ENCODE measurements around the gene CASP8. TPM values are rescaled to one million over a fixed set of nuclear protein-coding genes. Genes with fewer than 3 reads are reported as not detected.
A peak's percentile ranks its signal among the peaks of the same experiment; 100 is the strongest.

CASP8 gene
- total and polyA plus RNA-seq, 7 experiments from 2014 or later: 38.9 to 159 (median 93.2) TPM

- no peak for DNase-seq
- intact Hi-C loops (cut with micrococcal nuclease): loop anchor here in 1 of 2 donors (1.0 to 5.0 kb wide), 3 partner anchors 17 to 93 kb away; partner anchors contain the start of gene CASP10
- Mint-ChIP-seq H3K36me3 (peaks cover 24 to 68% (median 51%) of the 10 kb centered on the region in 5 donors), H3K4me1 (peaks cover 33 to 75% (median 62%) of the 10 kb centered on the region in 7 donors), H3K27ac (peak overlapping the region in 8 of 9 donors; percentile 41 to 85 (median 69)), H3K27me3 (no peaks in the 10 kb centered on the region), H3K9me3 (no peaks in the 10 kb centered on the region), H3K4me3 (no peak overlapping the region)
- Histone ChIP-seq H3K4me1 (ENCODE audit: control insufficient read depth in 2 of 2, insufficient read depth in 2 of 2, low read length in 2 of 2) (peaks cover 0 to 31% of the 10 kb centered on the region in 2 donors), H3K9me3 (ENCODE audit: control insufficient read depth in 2 of 3, low read length in 3 of 3) (no peaks in the 10 kb centered on the region), H3K4me3 (ENCODE audit: low read length) (no peak overlapping the region), H3K36me3 (ENCODE audit: control insufficient read depth in 2 of 3, insufficient read depth in 3 of 3, low read length in 3 of 3) (peaks cover 14 to 87% (median 56%) of the 10 kb centered on the region in 3 experiments), H3K27ac (ENCODE audit: low read depth, low read length) (peak overlapping the region; percentile 17), H3K27me3 (ENCODE audit: control insufficient read depth in 2 of 2, insufficient read depth in 2 of 2, low read length in 2 of 2) (no peaks in the 10 kb centered on the region)
- no peak for ATAC-seq
- CTCF ChIA-PET: interaction anchor here (2.9 kb wide), 1 partner anchor 42 kb away, joined by 11 read pairs; no protein-coding TSS in a partner anchor
- POLR2A ChIA-PET: interaction anchor here (0.6 to 1.4 kb wide), 5 partner anchors 10 to 595 kb away, joined by 3 to 5 read pairs (median 3); partner anchors contain the start of gene CASP8
Observed at GRCh38 chr2:201275069-201275468, 14.7 kb downstream of the CASP8 start.

- Mint-ChIP-seq H3K4me1 (peaks cover 35 to 73% (median 59%) of the 10 kb centered on the region in 7 donors), H3K27me3 (no peaks in the 10 kb centered on the region), H3K4me3 (no peak overlapping the region), H3K9me3 (no peaks in the 10 kb centered on the region), H3K27ac (peak overlapping the region in 8 of 9 donors; percentile 41 to 82 (median 64)), H3K36me3 (peaks cover 29 to 71% (median 55%) of the 10 kb centered on the region in 5 donors)
- DNase-seq (no peak), ATAC-seq (peak; percentile 40)
- Histone ChIP-seq H3K36me3 (ENCODE audit: control insufficient read depth in 2 of 3, insufficient read depth in 3 of 3, low read length in 3 of 3) (peaks cover 14 to 83% (median 61%) of the 10 kb centered on the region in 3 experiments), H3K27me3 (ENCODE audit: control insufficient read depth in 2 of 2, insufficient read depth in 2 of 2, low read length in 2 of 2) (no peaks in the 10 kb centered on the region), H3K27ac (ENCODE audit: low read depth, low read length) (no peak overlapping the region), H3K9me3 (ENCODE audit: control insufficient read depth in 2 of 3, low read length in 3 of 3) (no peaks in the 10 kb centered on the region), H3K4me3 (ENCODE audit: low read length) (no peak overlapping the region), H3K4me1 (ENCODE audit: control insufficient read depth in 2 of 2, insufficient read depth in 2 of 2, low read length in 2 of 2) (peaks cover 0 to 22% of the 10 kb centered on the region in 2 donors)
- intact Hi-C loops (cut with micrococcal nuclease): loop anchor here (1.0 to 5.0 kb wide), 4 partner anchors 13 to 94 kb away; partner anchors contain the start of gene CASP10 (in 1 of the 2)
- ChIA-PET POLR2A (interaction anchor here (0.9 to 1.2 kb wide), 2 partner anchors 16 to 39 kb away, joined by 3 read pairs; no protein-coding TSS in a partner anchor), CTCF (interaction anchor here (2.9 kb wide), 1 partner anchor 43 kb away, joined by 11 read pairs; no protein-coding TSS in a partner anchor)
Observed at GRCh38 chr2:201275990-201276389, 15.7 kb downstream of the CASP8 start.

- no peaks in the 10 kb centered on the region for H3K9me3 ChIP-seq (ENCODE audit: control insufficient read depth in 2 of 3, low read length in 3 of 3)
- Mint-ChIP-seq H3K4me3 (no peak overlapping the region), H3K27ac (peak overlapping the region in 8 of 9 donors; percentile 15 to 82 (median 64)), H3K9me3 (no peaks in the 10 kb centered on the region), H3K4me1 (peaks cover 29 to 68% (median 54%) of the 10 kb centered on the region in 7 donors), H3K27me3 (no peaks in the 10 kb centered on the region), H3K36me3 (peaks cover 26 to 75% (median 56%) of the 10 kb centered on the region in 5 donors)
- H3K27me3 ChIP-seq (ENCODE audit: control insufficient read depth in 2 of 2, insufficient read depth in 2 of 2, low read length in 2 of 2): no peaks in the 10 kb centered on the region
- no peak for ATAC-seq
- intact Hi-C loops (cut with micrococcal nuclease): loop anchor here (2.0 to 5.0 kb wide), 2 partner anchors 14 to 94 kb away; partner anchors contain the start of gene CASP10 (in 1 of the 2)
- peaks cover 0 to 18% of the 10 kb centered on the region in 2 donors for H3K4me1 ChIP-seq (ENCODE audit: control insufficient read depth in 2 of 2, insufficient read depth in 2 of 2, low read length in 2 of 2)
- no peak overlapping the region for H3K4me3 ChIP-seq (ENCODE audit: low read length)
- H3K36me3 ChIP-seq (ENCODE audit: control insufficient read depth in 2 of 3, insufficient read depth in 3 of 3, low read length in 3 of 3): peaks cover 13 to 78% (median 56%) of the 10 kb centered on the region in 3 experiments
- ChIA-PET POLR2A (interaction anchor here (0.8 to 5.6 kb wide), 2 partner anchors 9 to 16 kb away, joined by 3 to 33 read pairs; partner anchors contain the start of gene CASP8), CTCF (interaction anchor here (0.7 to 2.9 kb wide), 2 partner anchors 28 to 43 kb away, joined by 4 to 11 read pairs; no protein-coding TSS in a partner anchor)
- no peak overlapping the region for H3K27ac ChIP-seq (ENCODE audit: low read depth, low read length)
- no peak for DNase-seq
Observed at GRCh38 chr2:201276511-201276910, 16.2 kb downstream of the CASP8 start.

- ChIA-PET CTCF (interaction anchor here (0.6 to 1.2 kb wide), 7 partner anchors 8 to 241 kb away, joined by 3 to 6 read pairs (median 3); no protein-coding TSS in a partner anchor), POLR2A (interaction anchor here (1.0 to 5.6 kb wide), 4 partner anchors 10 to 45 kb away, joined by 3 to 33 read pairs (median 4); partner anchors contain the start of gene CASP8)
- Histone ChIP-seq H3K4me3 (ENCODE audit: low read length) (no peak overlapping the region), H3K9me3 (ENCODE audit: control insufficient read depth in 2 of 3, low read length in 3 of 3) (no peaks in the 10 kb centered on the region), H3K27me3 (ENCODE audit: control insufficient read depth in 2 of 2, insufficient read depth in 2 of 2, low read length in 2 of 2) (no peaks in the 10 kb centered on the region), H3K36me3 (ENCODE audit: control insufficient read depth in 2 of 3, insufficient read depth in 3 of 3, low read length in 3 of 3) (peaks cover 13 to 53% (median 35%) of the 10 kb centered on the region in 3 experiments), H3K4me1 (ENCODE audit: control insufficient read depth in 2 of 2, insufficient read depth in 2 of 2, low read length in 2 of 2) (no peaks in the 10 kb centered on the region), H3K27ac (ENCODE audit: low read depth, low read length) (peak overlapping the region; percentile 14)
- ATAC-seq (peak; percentile 63), DNase-seq (peak in 2 of 9 donors; percentile 49 to 54)
- peaks cover 17 to 45% (median 34%) of the 10 kb centered on the region in 7 donors for H3K4me1 Mint-ChIP-seq
- peak overlapping the region; percentile 66 to 95 (median 80) for H3K27ac Mint-ChIP-seq
- H3K4me3 Mint-ChIP-seq: peak overlapping the region in 4 of 10 donors; percentile 14 to 44 (median 36)
- H3K36me3 Mint-ChIP-seq: peaks cover 15 to 54% (median 41%) of the 10 kb centered on the region in 5 donors
- H3K27me3 Mint-ChIP-seq: no peaks in the 10 kb centered on the region
- intact Hi-C loops (cut with micrococcal nuclease): loop anchor here in 1 of 2 donors (1.0 to 5.0 kb wide), 3 partner anchors 19 to 97 kb away; partner anchors contain the start of genes CASP10 and CASP8
- H3K9me3 Mint-ChIP-seq: no peaks in the 10 kb centered on the region
Observed at GRCh38 chr2:201279079-201279478, 18.7 kb downstream of the CASP8 start.

- DNase-seq: no peak
- POLR2A ChIA-PET: interaction anchor here (1.6 to 5.6 kb wide), 2 partner anchors 20 to 43 kb away, joined by 4 to 33 read pairs; partner anchors contain the start of gene CASP8
- H3K36me3 Mint-ChIP-seq: peaks cover 23 to 52% (median 42%) of the 10 kb centered on the region in 5 donors
- intact Hi-C loops (cut with micrococcal nuclease): no loop called here
- H3K9me3 Mint-ChIP-seq: no peaks in the 10 kb centered on the region
- no peaks in the 10 kb centered on the region for H3K4me1 ChIP-seq (ENCODE audit: control insufficient read depth in 2 of 2, insufficient read depth in 2 of 2, low read length in 2 of 2)
- H3K27ac ChIP-seq (ENCODE audit: low read depth, low read length): no peak overlapping the region
- peaks cover 17 to 40% (median 35%) of the 10 kb centered on the region in 7 donors for H3K4me1 Mint-ChIP-seq
- H3K27me3 ChIP-seq (ENCODE audit: control insufficient read depth in 2 of 2, insufficient read depth in 2 of 2, low read length in 2 of 2): no peaks in the 10 kb centered on the region
- H3K4me3 ChIP-seq (ENCODE audit: low read length): no peak overlapping the region
- ATAC-seq: no peak
- no peak overlapping the region for H3K4me3 Mint-ChIP-seq
- H3K9me3 ChIP-seq (ENCODE audit: control insufficient read depth in 2 of 3, low read length in 3 of 3): no peaks in the 10 kb centered on the region
- H3K27me3 Mint-ChIP-seq: no peaks in the 10 kb centered on the region
- peaks cover 22 to 49% (median 29%) of the 10 kb centered on the region in 3 experiments for H3K36me3 ChIP-seq (ENCODE audit: control insufficient read depth in 2 of 3, insufficient read depth in 3 of 3, low read length in 3 of 3)
- CTCF ChIA-PET: interaction anchor here (0.9 to 1.4 kb wide), 4 partner anchors 15 to 83 kb away, joined by 3 to 4 read pairs (median 4); no protein-coding TSS in a partner anchor
- H3K27ac Mint-ChIP-seq: peak overlapping the region; percentile 16 to 92 (median 71)
Observed at GRCh38 chr2:201280191-201281040, 20.1 kb downstream of the CASP8 start.

- H3K4me1 Mint-ChIP-seq: peaks cover 9 to 22% (median 18%) of the 10 kb centered on the region in 7 donors
- peak overlapping the region in 5 of 9 donors; percentile 4 to 48 (median 14) for H3K27ac Mint-ChIP-seq
- POLR2A ChIA-PET: interaction anchor here (1.2 kb wide), 1 partner anchor 9 kb away, joined by 3 read pairs; no protein-coding TSS in a partner anchor
- intact Hi-C loops (cut with micrococcal nuclease): no loop called here
- H3K4me3 Mint-ChIP-seq: no peak overlapping the region
- Histone ChIP-seq H3K36me3 (ENCODE audit: control insufficient read depth in 2 of 3, insufficient read depth in 3 of 3, low read length in 3 of 3) (peaks cover 38 to 53% (median 38%) of the 10 kb centered on the region in 3 experiments), H3K9me3 (ENCODE audit: control insufficient read depth in 2 of 3, low read length in 3 of 3) (no peaks in the 10 kb centered on the region), H3K4me3 (ENCODE audit: low read length) (no peak overlapping the region), H3K27me3 (ENCODE audit: control insufficient read depth in 2 of 2, insufficient read depth in 2 of 2, low read length in 2 of 2) (no peaks in the 10 kb centered on the region), H3K27ac (ENCODE audit: low read depth, low read length) (no peak overlapping the region), H3K4me1 (ENCODE audit: control insufficient read depth in 2 of 2, insufficient read depth in 2 of 2, low read length in 2 of 2) (no peaks in the 10 kb centered on the region)
- CTCF ChIA-PET: interaction anchor here (1.4 kb wide), 1 partner anchor 53 kb away, joined by 3 read pairs; no protein-coding TSS in a partner anchor
- peaks cover 0 to 23% (median 6%) of the 10 kb centered on the region in 11 donors for H3K9me3 Mint-ChIP-seq
- no peaks in the 10 kb centered on the region for H3K27me3 Mint-ChIP-seq
- H3K36me3 Mint-ChIP-seq: peaks cover 34 to 66% (median 61%) of the 10 kb centered on the region in 5 donors
- ATAC-seq (no peak), DNase-seq (no peak)
Observed at GRCh38 chr2:201285499-201285898, 25.2 kb downstream of the CASP8 start.

Data from naive thymus-derived CD4-positive, alpha-beta T cell (primary cell).